Esophagus muscularis mucosa (tissue), 4 donors: ENCODE data around the gene CRHR2.

ENCODE experiments used
- CTCF ChIP-seq, 3 experiments: fragments of 200-600 bp in 2 of 3; fragments of 450-650 bp in 1 of 3; sonication (generic) in 2 of 3; IDR thresholded peaks; one replicate each; pipeline ENCODE4 v1.5.1; 2017 to 2019; ENCODE audit warnings: antibody characterized with exemption in 3 of 3, mild to moderate bottlenecking in 2 of 3, moderate library complexity in 1 of 3
- EP300 ChIP-seq: sonication (generic); formaldehyde crosslinking; IDR thresholded peaks from one replicate; pipeline ENCODE4 v1.6.1; 2017; ENCODE audit warnings: antibody characterized with exemption
- POLR2AphosphoS5 ChIP-seq, 2 donors: sonication (generic); formaldehyde crosslinking; IDR thresholded peaks; one replicate each; pipeline ENCODE4 v1.6.1; 2017; ENCODE audit warnings: antibody characterized with exemption in 2 of 2

- TF ChIP-seq CTCF (IDR thresholded peaks at IDR 0.05): no peak
- no peak for TF ChIP-seq EP300
- no peak for TF ChIP-seq POLR2AphosphoS5 (IDR thresholded peaks at IDR 0.05)
These were observed 15.1 kb downstream of the CRHR2 start for GRCh38 chr7:30667172-30667571.
